Measurements from ENCODE around the gene APLP2.

APLP2 gene

GRCh38 chr11:130131961-130132850, 62.5 kb downstream of the APLP2 start:
- peak; percentile 90 for TF ChIP-seq CTCF (IDR thresholded peaks at IDR 0.05; ENCODE audit: control extremely low read depth, extremely low read depth, low read depth, missing control alignments)
- POLR2A ChIA-PET = interaction anchor here (0.7 kb wide), 1 partner anchor 109 kb away, joined by 4 read pairs; no protein-coding TSS in a partner anchor
- peak; percentile 77 for DNase-seq (ENCODE audit: extremely low spot score)
- CTCF ChIA-PET = interaction anchor here (0.6 to 12.7 kb wide), 52 partner anchors 9 to 782 kb away, joined by 3 to 264 read pairs (median 5); partner anchors contain the start of gene PRDM10

GRCh38 chr11:130133716-130134115, 64.0 kb downstream of the APLP2 start:
- DNase-seq (ENCODE audit: extremely low spot score) = no peak
- no peak for TF ChIP-seq CTCF (IDR thresholded peaks at IDR 0.05; ENCODE audit: control extremely low read depth, extremely low read depth, low read depth, missing control alignments)
- CTCF ChIA-PET = interaction anchor here (1.0 to 12.7 kb wide), 6 partner anchors 10 to 209 kb away, joined by 3 to 264 read pairs (median 8); no protein-coding TSS in a partner anchor
- POLR2A ChIA-PET = no interaction called here

GRCh38 chr11:130136107-130136506, 66.4 kb downstream of the APLP2 start:
- no peak for DNase-seq (ENCODE audit: extremely low spot score)
- ChIA-PET POLR2A (no interaction called here), CTCF (interaction anchor here (0.7 to 1.9 kb wide), 8 partner anchors 9 to 215 kb away, joined by 3 to 6 read pairs (median 3); no protein-coding TSS in a partner anchor)
- no peak for TF ChIP-seq CTCF (IDR thresholded peaks at IDR 0.05; ENCODE audit: control extremely low read depth, extremely low read depth, low read depth, missing control alignments)

- DNase-seq (ENCODE audit: extremely low spot score) = no peak
- POLR2A ChIA-PET = no interaction called here
- TF ChIP-seq CTCF (IDR thresholded peaks at IDR 0.05; ENCODE audit: control extremely low read depth, extremely low read depth, low read depth, missing control alignments) = no peak
- CTCF ChIA-PET = no interaction called here
Measured at GRCh38 chr11:130137999-130138398, 68.3 kb downstream of the APLP2 start.

- CTCF ChIA-PET = interaction anchor here (1.4 kb wide), 1 partner anchor 216 kb away, joined by 4 read pairs; no protein-coding TSS in a partner anchor
Measured at GRCh38 chr11:130139401-130139800, 69.7 kb downstream of the APLP2 start.

More at GRCh38 chr11:130139401-130139800, 69.7 kb downstream of the APLP2 start:
- POLR2A ChIA-PET = no interaction called here
- TF ChIP-seq CTCF (IDR thresholded peaks at IDR 0.05; ENCODE audit: control extremely low read depth, extremely low read depth, low read depth, missing control alignments) = no peak
- no peak for DNase-seq (ENCODE audit: extremely low spot score)

Data from GM10248 (cell line).